Neuronal stem cell (in vitro differentiated cells): ENCODE data around the gene GNAS.

Experiments
- DNase-seq: peaks from one replicate; pipeline ENCODE4 v3.0.0-alpha.2; 2013; ENCODE audit warnings: low spot score
- H2AFZ ChIP-seq: one replicate; pipeline ENCODE4 v1.6.1; 2013; ENCODE audit warnings: mild to moderate bottlenecking, low read length, inconsistent platforms
- H2AK5ac ChIP-seq: 2 replicates; pipeline ENCODE4 v1.6.1; 2013; ENCODE audit warnings: low read depth, mild to moderate bottlenecking, inconsistent platforms, low read length, moderate library complexity, mixed read lengths
- H2BK120ac ChIP-seq: 2 replicates; pipeline ENCODE4 v1.6.1; 2013; ENCODE audit warnings: low read depth, mild to moderate bottlenecking, inconsistent platforms, low read length, moderate library complexity, mixed read lengths
- H2BK12ac ChIP-seq: one replicate; pipeline ENCODE4 v1.6.1; 2013; ENCODE audit warnings: low read length, inconsistent platforms
- H2BK15ac ChIP-seq: 2 replicates; pipeline ENCODE4 v1.6.1; 2013; ENCODE audit warnings: mild to moderate bottlenecking, low read length, inconsistent platforms, mixed read lengths
- H2BK5ac ChIP-seq: one replicate; pipeline ENCODE4 v1.6.1; 2013; ENCODE audit warnings: inconsistent platforms, mild to moderate bottlenecking, low read length, moderate library complexity
- H3K14ac ChIP-seq: one replicate; pipeline ENCODE4 v1.6.1; 2013; ENCODE audit warnings: low read length, inconsistent platforms
- H3K18ac ChIP-seq: 2 replicates; pipeline ENCODE4 v1.6.1; 2013; ENCODE audit warnings: low read length, inconsistent platforms
- H3K23ac ChIP-seq: 2 replicates; pipeline ENCODE4 v1.6.1; 2013; ENCODE audit warnings: low read depth, mild to moderate bottlenecking, mixed read lengths, low read length, inconsistent platforms; ENCODE audit not compliant: poor library complexity
- H3K27ac ChIP-seq: replicated peaks from 3 replicates; pipeline ENCODE4 v1.5.1; 2013; ENCODE audit warnings: low read length, inconsistent platforms
- H3K27me3 ChIP-seq, 3 experiments: 2 replicates each; pipeline ENCODE4 v1.6.1; 2013; ENCODE audit warnings: low read length in 3 of 3, mild to moderate bottlenecking in 2 of 3, inconsistent platforms in 1 of 3, low read depth in 1 of 3, mixed read lengths in 1 of 3, moderate library complexity in 1 of 3; ENCODE audit not compliant: control insufficient read depth in 3 of 3, insufficient read depth in 3 of 3
- H3K36me3 ChIP-seq, 2 donors: replicated peaks in 1 of 2; 2 replicates each; pipeline ENCODE4 v1.6.1; 2013; ENCODE audit warnings: low read length in 2 of 2; ENCODE audit not compliant: control insufficient read depth in 2 of 2, insufficient read depth in 2 of 2
- H3K4ac ChIP-seq: 2 replicates; pipeline ENCODE4 v1.6.1; 2013; ENCODE audit warnings: inconsistent platforms, mild to moderate bottlenecking, low read length, moderate library complexity
- H3K4me1 ChIP-seq, 2 donors: 1 replicate in 1 of 2; 2 replicates in 1 of 2; pipeline ENCODE4 v1.6.1; 2013; ENCODE audit warnings: low read length in 2 of 2, low read depth in 1 of 2; ENCODE audit not compliant: control insufficient read depth in 2 of 2, insufficient read depth in 1 of 2
- H3K4me2 ChIP-seq: one replicate; pipeline ENCODE4 v1.6.1; 2013; ENCODE audit warnings: mild to moderate bottlenecking, low read length, inconsistent platforms; ENCODE audit not compliant: insufficient read depth, poor library complexity, severe bottlenecking
- H3K4me3 ChIP-seq, 2 donors: 2 replicates each; pipeline ENCODE4 v1.5.1; 2013; ENCODE audit warnings: low read length in 2 of 2, mild to moderate bottlenecking in 2 of 2, inconsistent platforms in 1 of 2, moderate library complexity in 1 of 2
- H3K79me1 ChIP-seq: one replicate; pipeline ENCODE4 v1.6.1; 2013; ENCODE audit warnings: low read depth, mild to moderate bottlenecking, inconsistent platforms, low read length, moderate library complexity
- H3K9ac ChIP-seq: one replicate; pipeline ENCODE4 v1.6.1; 2013; ENCODE audit warnings: mild to moderate bottlenecking, low read depth, low read length, inconsistent platforms; ENCODE audit not compliant: poor library complexity
- H3K9me3 ChIP-seq, 2 donors: replicated peaks in 1 of 2; 2 replicates each; pipeline versions ENCODE3 to v1.6.1; 2013; ENCODE audit warnings: low read length in 2 of 2, mild to moderate bottlenecking in 2 of 2, inconsistent platforms in 1 of 2, low read depth in 1 of 2, mixed read lengths in 1 of 2, moderate library complexity in 1 of 2; ENCODE audit not compliant: control insufficient read depth in 2 of 2, insufficient read depth in 1 of 2
- H4K8ac ChIP-seq: one replicate; pipeline ENCODE4 v1.6.1; 2013; ENCODE audit warnings: low read depth, mild to moderate bottlenecking, inconsistent platforms, low read length, moderate library complexity
- H4K91ac ChIP-seq: one replicate; pipeline ENCODE4 v1.6.1; 2013; ENCODE audit warnings: low read length, low read depth, mild to moderate bottlenecking, inconsistent platforms; ENCODE audit not compliant: poor library complexity
- WGBS, 2 donors: extraction: QIAGEN DNeasy Blood & Tissue Kit; methylation state at CpG; one replicate each; pipeline ENCODE4 v1.1.7; 2013; ENCODE audit warnings: missing lambda C conversion rate in 2 of 2, mixed read lengths in 1 of 2; ENCODE audit not compliant: insufficient read length in 2 of 2, insufficient replicate concordance in 1 of 2; ENCODE audit errors: extremely low coverage in 2 of 2; 5-methylcytosine and 5-hydroxymethylcytosine counted together

Gene GNAS

DNA sequence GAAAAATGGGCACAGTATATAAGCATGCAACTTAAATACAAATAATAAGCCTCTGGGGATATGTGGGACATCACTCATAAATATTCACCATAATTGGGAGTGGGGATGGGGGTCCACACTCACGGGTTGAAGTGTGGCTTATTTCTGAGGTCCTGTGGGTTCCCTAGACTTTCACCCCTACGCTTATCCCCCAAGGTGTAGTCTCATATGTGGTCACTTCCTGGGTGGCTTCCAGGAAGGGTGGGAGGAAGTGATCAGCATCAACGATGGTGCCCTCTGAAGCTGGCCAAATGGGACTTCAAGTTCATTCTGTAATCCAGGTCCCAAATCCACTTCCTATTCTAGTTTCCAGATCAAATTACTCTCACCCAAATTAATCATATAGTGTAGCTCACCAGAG, 59.5 kb downstream of the GNAS start:
- Histone ChIP-seq H3K23ac (no peak overlapping the region), H3K18ac (no peak overlapping the region), H3K4me1 (peaks cover 7 to 10% of the 10 kb centered on the region in 2 donors), H3K36me3 (peaks cover 33 to 52% of the 10 kb centered on the region in 2 donors), H3K9ac (no peak overlapping the region), H2BK5ac (no peak overlapping the region), H3K4me3 (no peak overlapping the region), H2BK15ac (no peak overlapping the region), H3K27ac (no peak overlapping the region), H2AK5ac (no peak overlapping the region), H3K4me2 (no peak overlapping the region), H3K14ac (no peak overlapping the region), H4K91ac (no peak overlapping the region), H3K27me3 (no peaks in the 10 kb centered on the region), H3K4ac (no peak overlapping the region), H2BK12ac (no peak overlapping the region), H4K8ac (no peak overlapping the region), H2BK120ac (no peak overlapping the region), H2AFZ (no peak overlapping the region), H3K9me3 (no peaks in the 10 kb centered on the region), H3K79me1 (peaks cover 2% of the 10 kb centered on the region)
- no CpG with 5 or more reads among the region's 3 CpGs for WGBS, 2 donors
- DNase-seq, result no peak

DNA sequence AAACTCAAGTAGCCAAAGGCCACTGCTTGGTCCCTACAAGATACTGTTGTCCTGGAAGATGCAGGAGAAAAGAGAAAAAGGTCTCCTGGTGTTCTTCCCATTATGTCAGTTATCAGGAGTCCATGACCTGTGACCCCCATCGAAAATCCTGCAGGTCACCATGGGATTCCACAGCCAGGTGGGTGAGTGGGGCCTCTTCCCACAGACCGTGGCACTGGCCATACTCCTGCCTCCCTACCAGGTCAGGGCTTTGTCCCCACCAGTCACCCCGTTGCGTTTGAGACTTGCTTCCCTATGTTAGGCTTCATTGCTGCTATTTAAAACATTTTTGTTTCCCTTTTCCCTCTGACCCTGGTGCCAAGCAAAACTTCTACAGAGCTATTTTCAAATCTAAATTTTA, 60.6 kb downstream of the GNAS start:
- no CpG with 5 or more reads among the region's 4 CpGs for WGBS, 2 donors
- no peak for DNase-seq

DNA sequence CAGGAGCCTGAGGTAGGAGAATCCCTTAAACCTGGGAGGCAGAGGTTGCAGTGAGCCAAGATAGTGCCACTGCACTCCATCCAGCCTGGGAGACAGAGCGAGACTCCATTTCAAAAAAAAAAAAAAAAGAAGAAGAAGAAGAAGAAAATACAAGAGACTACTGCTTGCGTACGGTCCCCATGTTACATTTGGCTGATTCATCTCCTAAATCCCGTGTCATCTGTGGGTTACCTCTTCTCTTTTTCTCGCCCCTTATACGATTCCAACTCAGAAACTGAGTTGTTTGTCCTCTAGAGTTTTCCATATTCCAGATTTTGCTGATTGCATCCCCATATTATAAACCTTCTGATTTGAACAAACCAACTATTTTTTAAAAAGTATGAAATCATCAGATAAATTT, 66.1 kb downstream of the GNAS start:
- Histone ChIP-seq H2BK15ac (no peak overlapping the region), H3K4me3 (no peak overlapping the region), H2BK120ac (no peak overlapping the region), H2AK5ac (no peak overlapping the region), H3K14ac (no peak overlapping the region), H3K23ac (no peak overlapping the region), H4K91ac (no peak overlapping the region), H2BK5ac (no peak overlapping the region), H3K4ac (no peak overlapping the region), H3K9ac (no peak overlapping the region), H3K27ac (no peak overlapping the region), H3K79me1 (no peaks in the 10 kb centered on the region), H3K18ac (no peak overlapping the region), H3K36me3 (no peaks in the 10 kb centered on the region), H3K4me2 (no peak overlapping the region), H3K4me1 (peaks cover 0 to 2% of the 10 kb centered on the region in 2 donors), H2BK12ac (no peak overlapping the region), H4K8ac (no peak overlapping the region), H3K27me3 (peaks cover 0 to 7% (median 0%) of the 10 kb centered on the region in 3 experiments), H3K9me3 (no peaks in the 10 kb centered on the region), H2AFZ (no peak overlapping the region)
- WGBS, 2 donors, result no CpG with 5 or more reads among the region's 6 CpGs
- no peak for DNase-seq

More for the DNA sequence above, 60.6 kb downstream of the GNAS start:
- Histone ChIP-seq H3K18ac (no peak overlapping the region), H3K4me1 (no peaks in the 10 kb centered on the region), H3K27me3 (no peaks in the 10 kb centered on the region), H4K91ac (no peak overlapping the region), H3K4me2 (no peak overlapping the region), H3K4ac (no peak overlapping the region), H3K36me3 (peaks cover 29 to 41% of the 10 kb centered on the region in 2 donors), H3K4me3 (no peak overlapping the region), H2AFZ (no peak overlapping the region), H3K27ac (no peak overlapping the region), H3K9ac (no peak overlapping the region), H3K79me1 (peaks cover 2% of the 10 kb centered on the region), H2BK12ac (no peak overlapping the region), H3K9me3 (no peaks in the 10 kb centered on the region), H3K14ac (no peak overlapping the region), H2BK120ac (no peak overlapping the region), H4K8ac (peak overlapping the region; percentile 49), H2AK5ac (no peak overlapping the region), H2BK15ac (no peak overlapping the region), H2BK5ac (no peak overlapping the region), H3K23ac (peak overlapping the region; percentile 17)

DNA sequence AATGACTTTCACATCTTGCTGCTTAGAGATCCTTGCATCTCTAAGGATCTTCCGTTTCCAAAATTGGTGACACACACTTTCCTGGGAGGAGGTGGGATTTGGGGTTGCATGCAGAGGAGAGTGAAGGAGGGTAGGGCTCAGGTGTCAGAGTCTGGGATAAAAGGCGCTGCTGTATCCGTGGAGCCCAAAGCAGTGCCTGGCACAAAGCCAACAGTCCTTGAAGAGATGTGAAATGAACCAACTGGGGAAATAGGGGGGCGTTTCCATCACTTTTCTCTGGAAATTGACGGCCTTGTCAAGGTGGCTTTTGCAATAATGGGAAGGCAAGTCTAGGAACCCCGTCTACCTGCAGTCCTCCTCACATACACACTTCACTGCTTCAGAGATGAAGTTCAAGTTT, 69.0 kb downstream of the GNAS start:
- Histone ChIP-seq H3K27ac (no peak overlapping the region), H2BK120ac (no peak overlapping the region), H3K79me1 (no peaks in the 10 kb centered on the region), H3K18ac (no peak overlapping the region), H3K23ac (no peak overlapping the region), H2BK15ac (no peak overlapping the region), H2AK5ac (no peak overlapping the region), H2BK12ac (no peak overlapping the region), H3K4ac (no peak overlapping the region), H3K9ac (no peak overlapping the region), H3K4me1 (peaks cover 0 to 8% of the 10 kb centered on the region in 2 donors), H4K91ac (no peak overlapping the region), H3K4me2 (no peak overlapping the region), H2AFZ (no peak overlapping the region), H3K4me3 (no peak overlapping the region), H3K9me3 (no peaks in the 10 kb centered on the region), H3K27me3 (peaks cover 0 to 7% (median 0%) of the 10 kb centered on the region in 3 experiments), H3K14ac (no peak overlapping the region), H4K8ac (no peak overlapping the region), H2BK5ac (no peak overlapping the region), H3K36me3 (no peaks in the 10 kb centered on the region)
- no CpG with 5 or more reads among the region's 6 CpGs for WGBS, 2 donors
- DNase-seq, result no peak
